ENCODE results near the gene MRPL23.
A peak's percentile ranks its signal among the peaks of the same experiment; 100 is the strongest.

Gene MRPL23

DNA sequence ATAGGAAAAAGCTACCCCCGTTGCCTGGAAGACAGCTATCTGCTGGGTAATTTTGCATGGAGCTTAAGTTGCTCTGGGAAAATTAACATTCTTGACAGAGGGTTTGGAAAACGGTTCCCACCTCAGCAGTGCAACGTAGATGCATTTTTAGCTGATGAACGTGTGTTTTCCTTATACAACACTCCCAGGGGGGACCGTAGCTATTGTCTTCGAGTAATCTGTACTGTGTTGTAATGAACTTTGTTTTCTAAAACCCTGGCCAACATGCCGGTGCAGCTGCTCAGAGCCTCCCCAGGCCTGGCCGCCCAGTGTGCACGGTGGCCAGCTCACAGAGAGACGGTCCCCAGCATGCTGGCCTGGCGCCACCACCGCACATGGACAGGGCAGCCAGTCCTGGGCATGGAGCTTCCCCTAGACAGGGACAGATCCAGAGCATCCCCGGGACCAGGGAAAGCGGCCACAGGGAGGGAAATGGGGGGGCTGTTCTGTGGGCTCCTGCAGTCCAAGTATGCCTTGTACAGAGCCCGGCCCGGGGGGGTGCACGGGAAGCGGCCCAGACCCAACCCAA is 25.5 kb upstream of the MRPL23 start:
- DNase-seq, result no peak

DNA sequence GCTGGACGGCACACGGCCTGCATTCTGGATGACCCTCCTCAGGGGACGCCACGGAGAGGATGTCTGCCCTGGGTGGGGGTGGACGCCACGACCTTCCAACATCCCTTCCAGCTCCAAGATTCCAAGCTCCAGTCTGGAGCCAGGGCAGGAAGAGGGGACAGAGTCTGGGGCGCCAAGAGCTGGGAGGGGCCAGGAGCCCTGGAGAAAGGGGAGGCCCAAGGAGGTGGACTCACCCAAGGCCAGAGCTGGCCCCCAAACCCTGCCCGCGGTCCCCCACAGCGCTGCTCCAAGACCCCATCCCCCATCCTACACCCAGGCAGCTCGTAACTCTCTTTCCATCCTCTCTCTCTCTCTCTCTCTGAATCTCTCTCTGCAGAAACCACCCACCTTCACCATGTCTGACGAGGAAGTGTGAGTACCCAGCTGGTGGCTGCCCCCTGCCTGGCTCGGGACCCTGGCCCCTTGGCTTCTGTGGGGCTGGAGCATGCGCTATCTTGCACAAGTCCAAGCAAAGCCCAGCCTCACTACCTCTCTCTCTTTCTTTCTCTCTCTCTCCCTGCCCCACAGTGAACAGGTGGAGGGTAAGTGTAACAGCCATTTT is 24.6 kb upstream of the MRPL23 start:
- peak in 1 of 2 experiments; percentile 17 for DNase-seq

DNA sequence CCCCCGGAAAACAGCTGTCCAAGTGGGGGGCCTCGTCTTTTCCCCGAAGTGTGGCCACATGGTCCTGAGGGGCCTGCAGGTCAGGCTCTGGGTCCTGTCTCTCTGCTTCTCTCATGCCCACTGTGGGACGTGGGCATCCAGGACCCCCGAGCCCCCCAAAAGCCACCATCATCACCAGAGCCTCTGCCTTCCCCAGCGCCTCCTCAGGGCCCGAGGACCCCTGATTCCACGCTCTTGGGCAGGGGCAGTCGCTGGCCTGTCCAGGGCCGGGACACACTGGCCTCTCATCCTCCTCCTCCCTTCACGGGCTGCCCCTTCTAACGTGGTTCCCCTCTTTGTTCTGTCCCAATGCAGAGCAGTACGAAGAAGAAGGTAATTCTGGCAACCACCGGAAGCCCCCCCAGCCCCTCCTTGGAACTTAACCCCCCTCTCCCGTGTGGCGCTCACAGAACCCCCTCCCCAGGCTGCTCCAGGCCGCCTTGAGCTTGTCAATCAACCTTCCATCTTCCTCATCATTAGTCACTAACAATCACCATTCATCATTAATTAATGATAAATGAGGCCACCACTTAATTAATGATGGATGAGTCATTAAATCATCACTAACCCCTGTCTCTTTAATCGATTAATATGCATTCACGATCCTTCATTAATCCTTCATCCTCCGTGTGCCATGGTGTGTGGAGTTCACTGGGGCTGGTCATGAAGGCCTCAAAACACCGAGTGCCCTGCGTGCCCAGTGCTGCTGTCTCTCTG is 23.8 kb upstream of the MRPL23 start:
- no peak for DNase-seq

DNA sequence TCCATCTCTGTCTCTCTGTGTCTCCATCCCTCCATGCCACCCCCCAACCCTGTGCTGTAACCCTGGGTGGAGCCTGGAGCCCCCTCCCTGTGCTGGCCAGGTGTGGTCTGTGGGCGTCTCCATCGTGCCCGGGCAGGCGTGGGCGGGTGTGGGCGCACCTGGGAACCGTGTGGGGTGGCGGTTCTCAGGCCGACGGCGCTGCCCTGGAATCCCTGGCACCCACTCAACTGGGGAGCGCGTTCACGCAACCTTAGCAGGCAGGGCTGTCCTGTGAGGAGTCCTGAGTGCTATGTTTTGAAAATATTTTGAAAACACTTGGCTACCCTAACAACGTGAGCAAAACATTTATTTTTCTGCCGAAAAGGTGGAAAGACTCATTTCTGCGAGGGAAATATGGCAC is 23.0 kb upstream of the MRPL23 start:
- DNase-seq, result no peak

DNA sequence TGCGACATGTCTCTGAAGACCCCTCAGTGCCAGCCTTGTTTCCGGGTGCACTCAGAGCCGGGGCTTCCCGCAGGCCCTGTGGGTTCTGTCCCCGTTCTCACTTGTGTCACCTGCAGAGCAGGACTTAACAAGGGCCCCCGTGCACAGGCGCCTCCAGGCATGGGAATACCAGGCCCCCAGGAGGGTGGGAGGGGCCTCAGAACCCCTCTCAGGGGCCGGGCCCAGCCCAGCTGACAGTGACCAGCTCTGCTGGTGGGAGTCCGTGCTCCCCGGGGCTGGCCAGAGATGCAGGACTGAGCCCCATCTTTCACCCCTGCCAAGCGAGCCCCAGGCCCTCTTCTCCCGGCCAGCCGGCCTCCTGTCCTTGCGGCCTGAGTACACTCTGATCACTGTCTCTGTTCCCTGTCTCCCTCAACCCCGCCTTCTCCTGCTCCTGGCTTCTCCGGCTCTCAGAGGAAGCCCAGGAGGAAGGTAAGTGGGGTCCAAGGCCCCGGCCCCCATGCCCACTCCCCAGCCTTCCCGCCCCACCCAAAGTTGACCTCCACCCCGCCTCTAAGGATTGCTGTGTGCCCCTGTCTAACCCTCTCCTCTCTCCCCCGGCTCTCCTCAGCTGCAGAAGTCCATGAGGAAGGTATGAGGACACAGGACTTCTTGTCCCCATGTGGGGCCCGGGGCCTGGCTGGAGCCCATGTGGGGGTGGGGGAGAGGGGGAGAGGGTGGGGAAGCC is 22.3 kb upstream of the MRPL23 start:
- no peak for DNase-seq

DNA sequence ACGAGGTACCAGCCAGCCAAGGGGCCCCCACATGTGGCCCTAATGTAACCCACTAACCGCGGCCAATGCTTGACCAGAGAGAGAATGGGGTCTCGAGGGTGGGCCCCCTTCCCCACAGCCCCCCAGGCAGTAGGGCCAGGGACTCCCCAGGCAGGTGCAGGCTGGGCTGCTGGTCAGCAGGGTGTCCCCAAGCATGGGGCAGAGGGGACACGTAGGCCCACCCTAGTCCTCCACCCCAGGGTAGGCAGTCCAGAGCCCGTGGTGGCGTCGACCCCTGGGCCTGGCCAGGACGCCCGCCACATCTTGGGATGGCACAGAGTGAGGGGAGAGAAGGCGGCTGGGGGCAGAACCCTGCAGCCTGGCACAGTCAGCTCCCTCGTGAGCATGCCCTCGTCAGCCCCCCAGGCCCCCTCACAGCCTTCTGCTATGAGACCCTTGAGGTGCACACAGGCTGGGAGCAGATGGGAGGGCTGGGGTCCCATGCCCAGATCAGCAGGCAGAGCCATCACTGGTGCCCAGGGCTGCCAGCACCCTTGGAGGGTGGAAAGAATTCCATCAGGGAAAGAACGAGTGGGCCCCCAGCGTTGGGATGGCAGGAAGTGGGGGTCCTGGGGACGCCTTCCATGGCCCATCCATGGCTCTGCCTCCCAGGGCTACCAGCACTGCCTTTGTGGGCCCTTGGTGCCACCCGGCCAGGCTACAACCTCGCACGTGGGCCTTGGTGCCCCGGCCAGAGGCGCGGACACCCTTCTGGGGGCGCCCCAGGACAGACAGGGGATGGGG is 21.6 kb upstream of the MRPL23 start:
- no peak for DNase-seq

DNA sequence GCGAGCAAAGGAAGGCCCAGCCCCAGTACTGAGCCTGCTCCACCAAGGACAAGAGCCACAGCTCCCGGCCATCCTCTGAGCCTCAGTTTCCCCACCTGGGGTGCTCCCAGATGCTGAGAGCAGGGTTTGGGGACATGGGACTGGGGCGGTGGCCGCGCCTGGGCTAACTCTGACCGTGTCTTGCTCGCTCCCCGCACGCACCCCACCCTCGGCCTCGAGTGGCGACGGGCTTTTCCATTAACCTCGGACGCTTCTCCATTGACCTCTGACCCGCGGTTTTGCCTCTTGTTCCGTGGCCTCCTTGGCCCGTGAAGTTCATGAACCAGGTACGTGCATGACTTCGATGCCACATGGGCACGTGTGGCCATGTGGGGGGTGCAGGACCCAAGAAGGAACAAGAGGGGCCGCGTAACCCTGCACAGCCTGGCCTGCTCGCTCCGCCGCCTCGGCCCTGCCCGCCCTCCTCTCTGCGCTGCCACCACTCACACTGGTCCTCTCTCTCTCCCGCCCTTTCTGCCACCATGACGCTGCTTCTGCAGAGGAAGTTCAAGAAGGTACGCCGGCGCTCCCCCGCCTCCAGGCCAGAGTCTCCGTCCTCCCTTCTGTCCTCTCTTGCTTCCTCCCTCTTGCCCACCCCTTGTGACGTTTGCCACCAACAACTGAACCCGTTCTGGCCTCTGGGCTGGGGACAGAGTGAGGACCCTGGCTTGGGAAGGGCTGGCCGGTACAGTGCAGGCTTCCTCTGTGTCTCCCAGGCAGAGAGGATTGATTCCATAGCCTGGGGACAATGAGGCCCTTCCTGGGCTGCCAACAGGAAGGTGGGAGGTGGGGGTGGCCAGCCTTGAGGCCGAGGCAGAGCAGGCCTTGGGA is 20.7 kb upstream of the MRPL23 start:
- no peak for DNase-seq

DNA sequence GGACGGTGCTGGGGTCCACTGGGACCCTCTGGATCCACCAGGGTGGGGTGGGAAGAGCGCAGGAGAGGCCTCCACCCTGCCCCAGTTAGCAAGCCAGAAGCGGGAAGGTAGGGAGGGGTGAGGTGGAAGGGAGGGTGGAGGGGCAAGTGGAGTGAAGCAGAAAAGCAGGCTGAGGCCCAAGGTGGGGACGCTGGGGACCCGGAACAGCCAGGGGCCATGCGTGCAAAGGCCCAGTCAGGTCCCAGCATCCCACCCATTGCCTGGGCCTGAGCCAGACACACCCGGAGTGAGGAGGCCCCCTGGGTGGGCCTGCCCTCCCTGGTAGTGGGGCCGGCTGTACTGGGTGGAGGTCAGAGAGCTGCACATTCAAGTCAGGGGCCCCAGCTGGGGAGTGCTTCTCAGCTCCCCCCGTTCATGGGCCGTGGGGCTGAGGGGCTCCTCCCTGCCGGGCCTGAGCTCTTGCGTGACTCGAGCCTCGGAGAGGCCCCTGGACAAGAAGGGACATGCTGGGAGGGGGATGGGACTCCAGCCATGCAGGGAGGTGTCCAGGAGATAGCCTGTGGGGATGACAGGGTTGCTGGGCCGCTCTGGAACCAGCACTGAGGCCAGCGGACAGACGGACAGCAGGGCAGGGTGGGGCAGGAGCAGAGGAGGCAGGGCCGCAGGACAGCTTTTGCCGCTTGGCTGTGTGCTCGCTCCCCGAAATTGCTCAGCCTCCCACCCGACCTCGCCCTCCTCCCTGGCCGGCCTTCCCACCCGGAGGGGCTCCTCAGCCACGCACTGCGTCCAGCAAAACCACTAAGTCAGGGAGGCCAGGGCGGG is 19.9 kb upstream of the MRPL23 start:
- DNase-seq, result no peak

DNA sequence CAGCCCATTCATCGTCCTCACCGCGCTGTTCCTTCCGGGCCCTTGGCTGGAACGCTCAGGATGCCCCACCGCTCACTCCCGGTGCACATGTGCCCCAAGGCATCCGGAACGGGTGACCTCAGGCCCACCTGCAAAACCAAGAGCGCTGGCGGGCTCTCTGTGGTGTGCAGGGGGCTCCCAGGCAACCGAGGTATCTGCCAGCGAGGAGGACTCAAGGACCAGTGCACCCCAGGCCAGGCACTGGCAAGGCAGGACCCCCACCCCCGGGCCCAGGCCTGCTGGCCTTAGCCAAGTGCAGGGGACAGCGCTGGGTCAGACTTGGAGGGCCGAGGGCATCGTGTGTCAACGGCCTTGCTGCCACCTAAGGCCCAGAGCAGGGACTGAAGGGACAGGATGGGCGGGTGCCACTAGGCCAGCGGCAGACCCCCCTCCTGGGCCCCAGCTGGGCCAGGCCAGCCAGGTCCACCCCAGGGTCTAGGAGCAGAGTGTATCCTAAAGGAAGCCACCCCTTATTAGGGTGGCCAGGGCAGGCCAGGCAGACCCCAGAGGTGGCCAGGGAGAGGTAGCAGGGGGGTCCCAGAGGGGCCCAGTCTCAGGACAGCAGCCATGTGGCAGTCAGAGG is 19.2 kb upstream of the MRPL23 start:
- DNase-seq, result no peak

DNA sequence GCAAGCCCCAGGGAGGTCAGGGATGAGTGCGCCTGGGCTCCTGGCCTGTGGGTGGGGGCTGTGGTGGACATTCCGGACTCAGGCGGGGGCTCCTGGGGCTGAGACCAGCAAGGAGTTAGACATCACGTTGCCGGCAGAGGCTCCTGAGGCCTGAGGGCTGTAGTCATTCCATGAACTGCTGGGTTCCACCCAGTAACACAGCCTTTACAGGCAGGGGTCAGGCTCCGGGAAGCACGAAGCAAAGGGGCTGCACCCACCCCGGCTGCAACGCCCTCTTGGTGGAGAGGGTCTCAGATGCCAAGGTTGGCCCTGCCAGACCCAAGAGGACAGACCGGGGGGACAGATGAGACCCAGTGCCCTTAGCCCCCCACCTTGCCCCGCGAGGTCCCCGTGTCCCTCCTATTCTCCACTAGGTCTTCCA is 18.7 kb upstream of the MRPL23 start:
- DNase-seq, result no peak

DNA sequence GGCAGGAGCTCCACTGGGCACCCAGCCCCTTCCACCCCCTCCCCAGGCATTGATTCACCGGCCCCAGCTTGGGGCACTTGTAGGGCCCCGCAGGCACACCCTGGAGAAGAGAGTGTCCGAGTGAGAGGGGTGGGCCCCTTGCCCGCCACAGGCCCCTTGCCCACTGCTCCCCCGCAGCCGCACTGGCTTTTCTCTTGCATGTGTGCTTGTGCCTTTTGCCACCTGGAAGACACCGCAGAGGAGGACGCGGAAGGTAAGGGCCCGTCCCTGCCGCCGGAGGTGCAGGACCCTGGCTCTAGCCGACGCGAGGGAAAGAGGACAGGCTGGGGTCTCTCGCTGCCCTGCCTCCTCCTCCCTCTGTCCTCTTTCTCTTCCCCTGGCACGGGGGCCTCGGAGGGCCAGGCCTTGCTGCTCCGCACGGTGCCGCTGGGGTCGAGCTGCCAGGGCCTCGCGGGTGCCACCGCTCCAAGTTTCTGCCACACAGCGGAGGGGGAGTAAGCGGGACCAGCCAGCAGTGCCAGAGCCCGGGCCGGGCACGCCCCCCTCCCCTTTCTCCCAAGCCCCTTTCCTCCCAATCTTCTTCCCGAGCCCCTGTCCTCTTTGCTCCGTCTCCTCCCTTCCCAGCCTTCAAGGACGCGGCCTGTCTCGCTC is 18.1 kb upstream of the MRPL23 start:
- no peak for DNase-seq

DNA sequence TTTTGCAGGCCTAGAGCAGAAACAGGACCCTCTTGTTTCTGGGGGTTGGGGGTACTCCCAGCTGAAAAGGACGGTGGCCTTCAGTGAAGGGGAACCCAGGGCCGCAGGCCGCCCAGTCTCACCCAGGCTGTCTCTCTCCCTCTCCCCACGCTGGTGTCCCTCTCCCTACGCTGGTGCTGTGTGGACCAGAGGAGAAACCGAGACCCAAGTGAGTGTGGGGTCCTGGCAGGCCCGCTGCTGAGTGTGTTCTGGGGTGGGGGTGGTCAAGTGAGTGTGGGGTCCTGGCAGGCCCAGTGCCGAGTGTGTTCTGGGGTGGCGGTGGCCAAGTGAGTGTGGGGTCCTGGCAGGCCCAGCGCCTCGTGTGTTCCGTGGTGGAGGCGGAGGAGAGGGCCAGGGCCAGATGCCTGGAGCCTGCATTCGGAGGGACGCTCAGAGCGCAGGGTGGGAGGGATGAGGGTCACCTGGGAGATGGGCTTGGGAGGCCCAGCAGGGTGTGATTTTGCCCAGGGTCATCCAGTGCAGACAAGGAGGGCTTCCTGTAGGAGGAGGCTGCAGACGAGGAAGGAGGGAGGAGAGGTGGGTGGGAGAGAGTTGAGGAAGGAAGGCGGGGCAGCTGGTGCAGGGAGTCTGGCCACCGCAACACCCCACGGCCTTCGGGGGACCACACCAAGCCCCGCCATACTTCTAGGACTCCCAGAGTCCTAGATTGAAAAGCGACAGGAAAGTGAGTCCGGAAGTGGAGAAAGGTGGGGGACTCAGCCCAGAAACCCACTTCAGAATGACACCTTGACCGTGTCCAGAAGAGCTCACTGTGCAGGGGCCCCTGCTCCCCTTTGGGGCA is 17.3 kb upstream of the MRPL23 start:
- DNase-seq, result no peak

DNA sequence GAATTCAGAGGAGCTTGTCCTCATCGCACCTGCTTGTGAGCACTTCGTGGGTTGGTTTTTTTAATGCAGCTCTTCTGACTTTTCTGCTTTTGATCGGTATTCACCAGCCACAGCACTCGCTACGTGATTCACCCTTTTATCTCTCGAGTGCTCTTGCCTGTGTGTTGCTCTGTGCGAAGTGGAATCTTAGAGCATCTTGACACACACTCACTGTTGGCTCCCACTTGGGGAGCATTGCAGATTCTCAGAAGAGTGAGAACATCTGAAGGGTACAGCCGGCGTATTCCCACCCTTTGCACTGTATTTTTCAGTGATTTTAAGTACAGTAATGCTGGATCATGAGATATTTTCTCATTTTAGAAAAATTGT is 16.7 kb upstream of the MRPL23 start:
- DNase-seq, result no peak

DNA sequence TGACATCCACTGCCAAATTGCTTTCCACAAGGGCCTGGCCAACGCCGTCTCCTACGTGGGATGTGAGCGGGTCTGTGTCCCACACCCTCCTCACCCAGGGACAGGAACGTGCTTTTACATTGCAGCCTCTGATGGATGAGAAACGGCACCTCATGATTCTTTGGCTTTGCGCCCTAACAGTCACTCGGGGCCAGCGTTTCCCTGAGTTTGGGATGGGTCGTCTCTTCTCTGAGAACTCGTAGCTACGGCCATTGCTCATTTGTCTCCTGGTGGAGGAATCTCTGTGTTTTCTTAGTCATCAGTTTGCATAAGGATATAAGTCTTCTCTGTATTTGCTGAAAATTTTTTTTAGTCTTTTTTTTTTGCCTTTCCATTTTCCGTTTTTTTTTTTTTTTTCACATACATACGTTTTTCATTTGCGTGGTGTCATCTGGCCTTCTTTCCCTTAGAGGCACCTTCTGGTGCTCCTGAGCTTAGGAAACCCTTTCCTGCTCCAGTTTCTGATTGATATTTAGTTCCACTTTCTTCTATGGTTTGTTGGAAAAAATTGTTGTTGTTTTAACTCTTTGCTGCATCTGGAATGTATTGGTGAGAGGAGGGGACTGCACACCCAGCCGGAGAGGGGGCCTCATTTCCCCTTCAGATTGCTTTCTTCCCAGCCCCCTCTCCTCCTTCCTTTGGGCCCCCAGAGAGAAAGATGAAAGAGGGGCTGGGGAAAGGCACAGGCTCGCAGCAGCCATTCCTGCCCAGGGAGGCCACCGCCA is 15.6 kb upstream of the MRPL23 start:
- no peak for DNase-seq

DNA sequence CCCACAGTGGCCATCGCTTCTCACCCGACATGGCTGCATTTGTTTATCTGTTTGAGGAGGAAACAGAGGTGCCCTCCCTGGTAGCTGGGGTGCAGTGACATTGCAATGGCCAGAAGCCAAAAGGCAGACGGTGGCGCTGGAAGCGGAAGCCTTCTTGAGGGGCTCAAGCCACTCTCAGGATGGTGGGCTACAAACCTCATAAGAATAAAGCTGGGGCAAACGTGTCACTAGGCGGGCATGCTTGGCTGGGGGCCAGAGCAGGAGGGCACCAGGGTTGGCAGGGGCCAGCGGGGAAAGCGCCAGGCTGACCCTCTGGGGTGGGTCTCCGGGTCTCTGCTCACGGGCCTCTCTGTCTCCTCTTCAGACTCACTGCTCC is 15.0 kb upstream of the MRPL23 start:
- DNase-seq, result no peak

DNA sequence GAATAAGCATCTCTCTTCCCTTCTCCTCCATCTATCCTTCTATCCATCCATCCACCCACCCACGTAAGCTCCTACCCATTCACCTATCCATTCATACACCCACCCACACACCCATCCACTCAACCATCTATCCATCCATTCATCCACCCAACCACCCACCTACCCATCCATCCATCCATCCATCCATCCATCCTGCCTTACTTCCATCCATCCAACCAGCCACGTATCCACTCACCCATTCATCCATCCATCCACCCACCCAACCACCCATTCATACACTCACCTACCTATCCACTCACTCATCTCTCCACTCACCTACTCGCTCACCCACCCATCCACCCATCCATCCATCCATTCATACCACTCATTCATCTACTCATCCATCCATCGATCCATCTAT is 14.5 kb upstream of the MRPL23 start:
- no peak for DNase-seq

DNA sequence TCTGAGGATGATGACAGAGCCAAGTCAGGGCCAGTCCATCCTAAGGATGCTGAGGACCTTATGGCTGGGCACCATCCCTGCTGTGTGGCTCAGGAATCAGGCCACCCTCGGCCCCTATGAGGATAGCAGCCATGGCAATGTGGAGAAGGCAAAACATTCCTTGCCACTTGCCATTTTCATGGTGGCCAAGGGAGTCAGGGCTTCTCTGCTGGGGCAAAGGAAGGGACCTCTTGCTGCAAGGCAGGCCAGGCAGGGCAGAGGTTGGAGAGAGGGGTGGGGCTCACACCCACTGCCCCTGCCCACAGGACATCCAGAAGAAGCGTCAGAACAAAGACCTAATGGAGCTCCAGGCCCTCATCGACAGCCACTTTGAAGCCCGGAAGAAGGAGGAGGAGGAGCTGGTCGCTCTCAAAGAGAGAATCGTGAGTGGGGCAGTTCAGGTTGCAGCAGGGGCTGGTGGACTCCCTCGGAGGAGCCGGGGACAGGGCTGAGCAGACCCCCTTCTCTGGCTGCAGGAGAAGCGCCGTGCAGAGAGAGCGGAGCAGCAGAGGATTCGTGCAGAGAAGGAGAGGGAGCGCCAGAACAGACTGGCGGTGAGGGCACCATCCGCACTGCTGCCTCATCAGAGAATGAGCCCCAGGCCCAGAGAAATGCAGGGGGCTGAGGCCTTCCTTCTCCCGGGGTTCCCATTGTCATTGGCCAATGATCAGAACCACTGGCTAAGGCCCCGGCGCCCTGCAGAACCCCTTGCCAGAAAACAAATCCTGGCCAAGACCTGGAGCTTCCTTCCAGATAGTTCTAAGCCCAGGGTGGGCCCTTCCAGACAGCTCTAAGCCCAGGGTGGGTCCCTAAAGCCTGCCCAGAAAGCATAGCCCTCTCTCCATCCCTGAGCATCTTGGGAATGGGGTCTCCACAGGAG is 13.5 kb upstream of the MRPL23 start:
- no peak for DNase-seq
